Left lung (tissue), 10 donors: Measurements from ENCODE around the gene SYT9. TPM values are rescaled to one million over a fixed set of nuclear protein-coding genes. Genes with fewer than 3 reads are reported as not detected.

Experiments used
- ATAC-seq: fragments of 200-7000 bp; cut with Tn5 transposase; one replicate; pipeline ENCODE4 v1.9.1; 2020; ENCODE audit warnings: moderate library complexity
- DNase-seq, 4 donors: peaks; one replicate each; pipeline ENCODE4 v3.0.0-alpha.2; 2013 to 2020
- H3K27ac ChIP-seq, 2 donors: fragments of 200-600 bp; sonication (generic) in 1 of 2; one replicate each; pipeline versions ENCODE4 v1.5.0 to v1.8.0; 2020 to 2021
- H3K27me3 ChIP-seq, 2 donors: fragments of 200-600 bp; sonication (generic) in 1 of 2; one replicate each; pipeline versions ENCODE4 v1.5.0 to v1.8.0; 2020 to 2021
- H3K36me3 ChIP-seq, 2 donors: fragments of 200-600 bp; sonication (generic) in 1 of 2; one replicate each; pipeline versions ENCODE4 v1.5.0 to v1.8.0; 2020 to 2021
- H3K4me1 ChIP-seq, 2 donors: fragments of 200-600 bp; one replicate each; pipeline ENCODE4 v1.8.0; 2021
- H3K4me3 ChIP-seq, 2 donors: fragments of 200-600 bp; sonication (generic) in 1 of 2; one replicate each; pipeline versions ENCODE4 v1.5.0 to v1.8.0; 2020 to 2021; ENCODE audit warnings: mild to moderate bottlenecking in 1 of 2
- H3K9me3 ChIP-seq, 2 donors: fragments of 200-600 bp; sonication (generic) in 1 of 2; one replicate each; pipeline versions ENCODE4 v1.5.0 to v1.8.0; 2020 to 2021
- intact Hi-C, 2 donors: fragments of 100-400 bp; cut with DNase I; formaldehyde crosslinking; loops; one replicate each; pipeline versions ENCODE4 v1.11.2 to v1.14.2; 2022
- polyA plus RNA-seq, 6 donors: library from polyadenylated mRNA; unstranded; fragments of 120-200 nt; gene quantifications; one replicate each; pipeline ENCODE4 v1.2.1, GENCODE V29; 2013; ENCODE audit not compliant: insufficient read length in 6 of 6
- total RNA-seq, 2 donors: library from RNA; stranded (reverse); fragmentation: NEBNext Ultra II Directional; extraction: Animal tissue kit (Norgen Biotek cat#: 25700); gene quantifications; one replicate each; pipeline ENCODE4 v1.2.1, GENCODE V29; 2021
- TF ChIP-seq, protein P1 (sequence below), 2 donors: fragments of 200-600 bp; sonication (generic) in 1 of 2; IDR thresholded peaks; one replicate each; pipeline versions ENCODE4 v1.5.0 to v1.8.0; 2021; ENCODE audit warnings: antibody characterized with exemption in 2 of 2
- donor health status: DM: no; HTN: yes; CAD: no.
- donor health status: DM: no; HTN: no; CAD: no.

The SYT9 gene
- total and polyA plus RNA-seq, 8 donors, result 0.10 to 0.20 (median 0.11) TPM; not detected in 1

DNA sequence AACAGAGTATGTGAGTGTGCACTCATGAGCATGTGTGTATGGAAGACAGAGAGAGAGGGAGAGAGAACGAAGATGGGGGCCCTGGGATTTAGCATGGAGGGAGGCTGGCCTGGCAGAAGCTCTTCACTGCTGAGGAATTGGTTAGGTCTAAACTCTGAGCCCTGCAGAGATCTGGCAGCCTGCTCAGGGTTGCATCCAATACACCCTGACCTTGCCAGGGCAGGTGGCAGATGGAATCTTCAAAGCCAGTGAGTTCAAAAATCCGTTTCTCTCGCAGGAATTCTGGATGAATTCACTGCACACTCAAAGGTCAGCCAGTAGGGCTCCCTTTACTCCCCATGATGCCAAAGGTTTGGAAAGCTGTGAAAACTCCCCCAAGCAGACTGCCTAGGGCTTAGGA, 172.2 kb downstream of the SYT9 start:
- TF ChIP-seq, protein P1, sequence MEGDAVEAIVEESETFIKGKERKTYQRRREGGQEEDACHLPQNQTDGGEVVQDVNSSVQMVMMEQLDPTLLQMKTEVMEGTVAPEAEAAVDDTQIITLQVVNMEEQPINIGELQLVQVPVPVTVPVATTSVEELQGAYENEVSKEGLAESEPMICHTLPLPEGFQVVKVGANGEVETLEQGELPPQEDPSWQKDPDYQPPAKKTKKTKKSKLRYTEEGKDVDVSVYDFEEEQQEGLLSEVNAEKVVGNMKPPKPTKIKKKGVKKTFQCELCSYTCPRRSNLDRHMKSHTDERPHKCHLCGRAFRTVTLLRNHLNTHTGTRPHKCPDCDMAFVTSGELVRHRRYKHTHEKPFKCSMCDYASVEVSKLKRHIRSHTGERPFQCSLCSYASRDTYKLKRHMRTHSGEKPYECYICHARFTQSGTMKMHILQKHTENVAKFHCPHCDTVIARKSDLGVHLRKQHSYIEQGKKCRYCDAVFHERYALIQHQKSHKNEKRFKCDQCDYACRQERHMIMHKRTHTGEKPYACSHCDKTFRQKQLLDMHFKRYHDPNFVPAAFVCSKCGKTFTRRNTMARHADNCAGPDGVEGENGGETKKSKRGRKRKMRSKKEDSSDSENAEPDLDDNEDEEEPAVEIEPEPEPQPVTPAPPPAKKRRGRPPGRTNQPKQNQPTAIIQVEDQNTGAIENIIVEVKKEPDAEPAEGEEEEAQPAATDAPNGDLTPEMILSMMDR (IDR thresholded peaks at IDR 0.05), result no peak

GRCh38 chr11:7427733-7428132, 176.0 kb downstream of the SYT9 start:
- no peaks in the 10 kb centered on the region for H3K36me3 ChIP-seq
- H3K4me1 ChIP-seq, result no peaks in the 10 kb centered on the region
- H3K27ac ChIP-seq, result no peak overlapping the region
- TF ChIP-seq, protein P1 (IDR thresholded peaks at IDR 0.05), result no peak
- peaks cover 0 to 4% of the 10 kb centered on the region in 2 donors for H3K27me3 ChIP-seq
- no peak for DNase-seq
- ATAC-seq, result no peak
- no peaks in the 10 kb centered on the region for H3K9me3 ChIP-seq
- intact Hi-C loops, result no loop called here
- no peak overlapping the region for H3K4me3 ChIP-seq

More for the DNA sequence above, 172.2 kb downstream of the SYT9 start:
- no peaks in the 10 kb centered on the region for H3K4me1 ChIP-seq
- H3K9me3 ChIP-seq, result no peaks in the 10 kb centered on the region
- peaks cover 0 to 4% of the 10 kb centered on the region in 2 donors for H3K27me3 ChIP-seq
- ATAC-seq (no peak), DNase-seq (no peak)
- no peak overlapping the region for H3K4me3 ChIP-seq
- no peaks in the 10 kb centered on the region for H3K36me3 ChIP-seq
- H3K27ac ChIP-seq, result no peak overlapping the region
- intact Hi-C loops, result no loop called here

GRCh38 chr11:7428196-7428595, 176.5 kb downstream of the SYT9 start:
- Histone ChIP-seq H3K9me3 (no peaks in the 10 kb centered on the region), H3K27ac (no peak overlapping the region), H3K36me3 (no peaks in the 10 kb centered on the region), H3K4me1 (no peaks in the 10 kb centered on the region), H3K4me3 (no peak overlapping the region), H3K27me3 (peaks cover 0 to 4% of the 10 kb centered on the region in 2 donors)
- ATAC-seq, result no peak
- no peak for DNase-seq
- intact Hi-C loops, result no loop called here
- TF ChIP-seq, protein P1 (IDR thresholded peaks at IDR 0.05), result no peak

DNA sequence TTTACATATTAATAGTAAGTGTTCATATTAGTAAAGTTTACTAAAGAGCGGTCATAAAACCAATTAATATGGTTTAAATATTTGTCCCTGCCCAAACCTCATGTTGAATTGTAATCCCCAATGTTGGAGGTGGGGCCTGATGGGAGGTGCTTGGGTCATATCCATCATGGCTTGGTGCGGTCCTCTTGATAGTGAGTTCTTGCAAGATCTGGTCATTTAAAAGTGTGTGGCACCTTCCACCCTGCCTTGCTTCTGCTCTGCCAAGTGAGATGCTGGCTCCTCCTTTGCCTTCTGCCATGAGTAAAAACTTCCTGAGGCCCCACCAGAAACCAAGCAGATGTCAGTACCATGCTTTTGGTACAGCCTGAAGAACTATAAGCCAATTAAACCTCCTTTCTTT, 178.8 kb downstream of the SYT9 start:
- TF ChIP-seq, protein P1 (IDR thresholded peaks at IDR 0.05), result no peak
- Histone ChIP-seq H3K27me3 (peaks cover 0 to 4% of the 10 kb centered on the region in 2 donors), H3K27ac (no peak overlapping the region), H3K4me1 (no peaks in the 10 kb centered on the region), H3K36me3 (no peaks in the 10 kb centered on the region), H3K4me3 (no peak overlapping the region), H3K9me3 (no peaks in the 10 kb centered on the region)
- intact Hi-C loops, result no loop called here
- DNase-seq, result no peak
- no peak for ATAC-seq

GRCh38 chr11:7435176-7435575, 183.5 kb downstream of the SYT9 start:
- H3K9me3 ChIP-seq, result no peaks in the 10 kb centered on the region
- no peak overlapping the region for H3K27ac ChIP-seq
- DNase-seq (no peak), ATAC-seq (no peak)
- no peaks in the 10 kb centered on the region for H3K36me3 ChIP-seq
- H3K4me1 ChIP-seq, result peaks cover 0 to 24% of the 10 kb centered on the region in 2 donors
- peaks cover 0 to 11% of the 10 kb centered on the region in 2 donors for H3K27me3 ChIP-seq
- no peak overlapping the region for H3K4me3 ChIP-seq
- TF ChIP-seq, protein P1 (IDR thresholded peaks at IDR 0.05), result no peak
- intact Hi-C loops, result no loop called here
